Measurements from ENCODE around the gene PABPN1L.
A peak's percentile ranks its signal among the peaks of the same experiment; 100 is the strongest.

Gene PABPN1L

GRCh38 chr16:88884569-88885271 is 18.3 kb upstream of the PABPN1L start:
- DNase-seq (ENCODE audit: low read depth in 3 of 3), result no peak

GRCh38 chr16:88883946-88884345 is 17.5 kb upstream of the PABPN1L start:
- DNase-seq (ENCODE audit: low read depth in 3 of 3), result no peak

GRCh38 chr16:88883117-88883895 is 16.8 kb upstream of the PABPN1L start:
- DNase-seq (ENCODE audit: low read depth in 3 of 3), result no peak

GRCh38 chr16:88882358-88883030 is 16.0 kb upstream of the PABPN1L start:
- peak in 1 of 3 experiments; percentile 22 for DNase-seq (ENCODE audit: low read depth in 3 of 3)

- no peak for DNase-seq (ENCODE audit: low read depth in 3 of 3)
These were observed 15.4 kb upstream of the PABPN1L start for GRCh38 chr16:88881675-88882357.

- no peak for DNase-seq (ENCODE audit: low read depth in 3 of 3)
These were observed 14.7 kb upstream of the PABPN1L start for GRCh38 chr16:88881007-88881615.

GRCh38 chr16:88880226-88881006 is 14.0 kb upstream of the PABPN1L start:
- no peak for DNase-seq (ENCODE audit: low read depth in 3 of 3)

- no peak for DNase-seq (ENCODE audit: low read depth in 3 of 3)
These were observed 13.3 kb upstream of the PABPN1L start for GRCh38 chr16:88879788-88880055.

GRCh38 chr16:88878967-88879787 is 12.7 kb upstream of the PABPN1L start:
- no peak for DNase-seq (ENCODE audit: low read depth in 3 of 3)

- DNase-seq (ENCODE audit: low read depth in 3 of 3), result no peak
These were observed 11.9 kb upstream of the PABPN1L start for GRCh38 chr16:88878356-88878755.

GRCh38 chr16:88877564-88878289 is 11.3 kb upstream of the PABPN1L start:
- no peak for DNase-seq (ENCODE audit: low read depth in 3 of 3)

- DNase-seq (ENCODE audit: low read depth in 3 of 3), result no peak
These were observed 10.6 kb upstream of the PABPN1L start for GRCh38 chr16:88876942-88877526.

- no peak for DNase-seq (ENCODE audit: low read depth in 3 of 3)
These were observed 9.3 kb upstream of the PABPN1L start for GRCh38 chr16:88875703-88876234.

- no peak for DNase-seq (ENCODE audit: low read depth in 3 of 3)
These were observed 8.6 kb upstream of the PABPN1L start for GRCh38 chr16:88874938-88875599.

- no peak for DNase-seq (ENCODE audit: low read depth in 3 of 3)
These were observed 6.3 kb upstream of the PABPN1L start for GRCh38 chr16:88872650-88873331.

GRCh38 chr16:88871730-88872416 is 5.4 kb upstream of the PABPN1L start:
- DNase-seq (ENCODE audit: low read depth in 3 of 3), result no peak

GRCh38 chr16:88871349-88871702 is 4.9 kb upstream of the PABPN1L start:
- no peak for DNase-seq (ENCODE audit: low read depth in 3 of 3)

All from stimulated activated CD4-positive, alpha-beta T cell treated with anti-CD3 and anti-CD28 coated beads, TNF-alpha, amount 100 ng/mL, for 4 hours (primary cell).